GM08714 (cell line): ENCODE measurements around the gene RPS10.
A peak's percentile ranks its signal among the peaks of the same experiment; 100 is the strongest.
"Not testable (repeated sequence)": the region's sequence is repeated elsewhere in the genome, so short reads cannot be mapped to it uniquely, and the experiment has no call there.

ENCODE experiments used
- H3K4me3 ChIP-seq: fragments of 200-500 bp; sonication (Bioruptor generic); 2 replicates; pipeline ENCODE4 v1.5.1; 2014; ENCODE audit warnings: mild to moderate bottlenecking, low read length, inconsistent platforms
- ZNF274 ChIP-seq: IDR thresholded peaks from 2 replicates; pipeline ENCODE4 v1.6.1; 2012; ENCODE audit warnings: mild to moderate bottlenecking, low read depth, low read length

The RPS10 gene

GRCh38 chr6:34391786-34392496 is 33.9 kb downstream of the RPS10 start:
- peak overlapping the region; percentile 86 for H3K4me3 ChIP-seq
- TF ChIP-seq ZNF274, result no peak

- no peak for TF ChIP-seq ZNF274
- peak overlapping the region; percentile 86 for H3K4me3 ChIP-seq
Measured at GRCh38 chr6:34391473-34391785, 34.4 kb downstream of the RPS10 start.

- H3K4me3 ChIP-seq, result peak overlapping the region; percentile 86
- TF ChIP-seq ZNF274, result no peak
Measured at GRCh38 chr6:34390531-34391472, 35.1 kb downstream of the RPS10 start.

GRCh38 chr6:34389034-34389433 is 36.8 kb downstream of the RPS10 start:
- no peak for TF ChIP-seq ZNF274
- H3K4me3 ChIP-seq, result no peak overlapping the region

GRCh38 chr6:34388421-34388820 is 37.4 kb downstream of the RPS10 start:
- H3K4me3 ChIP-seq, result no peak overlapping the region
- no peak for TF ChIP-seq ZNF274

GRCh38 chr6:34386316-34387137 is 39.3 kb downstream of the RPS10 start:
- H3K4me3 ChIP-seq, result no peak overlapping the region
- TF ChIP-seq ZNF274, result no peak

GRCh38 chr6:34385793-34386195 is 40.1 kb downstream of the RPS10 start:
- no peak for TF ChIP-seq ZNF274
- no peak overlapping the region for H3K4me3 ChIP-seq

- no peak overlapping the region for H3K4me3 ChIP-seq
- TF ChIP-seq ZNF274, result no peak
Measured at GRCh38 chr6:34384321-34385153, 41.3 kb downstream of the RPS10 start.

GRCh38 chr6:34383656-34384320 is 42.1 kb downstream of the RPS10 start:
- H3K4me3 ChIP-seq, result no peak overlapping the region
- no peak for TF ChIP-seq ZNF274

- no peak for TF ChIP-seq ZNF274
- no peak overlapping the region for H3K4me3 ChIP-seq
Measured at GRCh38 chr6:34383161-34383631, 42.7 kb downstream of the RPS10 start.

GRCh38 chr6:34381081-34381480 is 44.8 kb downstream of the RPS10 start:
- no peak for TF ChIP-seq ZNF274
- H3K4me3 ChIP-seq, result no peak overlapping the region

GRCh38 chr6:34378470-34378869 is 47.4 kb downstream of the RPS10 start:
- no peak overlapping the region for H3K4me3 ChIP-seq
- no peak for TF ChIP-seq ZNF274

GRCh38 chr6:34377984-34378383 is 47.9 kb downstream of the RPS10 start:
- no peak for TF ChIP-seq ZNF274
- H3K4me3 ChIP-seq, result no peak overlapping the region

- not testable (repeated sequence) for H3K4me3 ChIP-seq
Measured at GRCh38 chr6:34377571-34377970, 48.3 kb downstream of the RPS10 start.
